ENCODE measurements around the gene AMZ2.
A peak's percentile ranks its signal among the peaks of the same experiment; 100 is the strongest.
"Not testable (repeated sequence)": the region's sequence is repeated elsewhere in the genome, so short reads cannot be mapped to it uniquely, and the experiment has no call there.

Gene AMZ2

GRCh38 chr17:68253426-68253825 lies 5.6 kb downstream of the AMZ2 start:
- peak; percentile 43 to 63 for DNase-seq

- no peak for DNase-seq
Measured at GRCh38 chr17:68255151-68255550, 7.3 kb downstream of the AMZ2 start.

GRCh38 chr17:68255731-68256538 lies 8.1 kb downstream of the AMZ2 start:
- DNase-seq: peak; percentile 34 to 64

- not testable (repeated sequence) for DNase-seq
Measured at GRCh38 chr17:68256701-68257100, 8.9 kb downstream of the AMZ2 start.

GRCh38 chr17:68257934-68258333 lies 10.1 kb downstream of the AMZ2 start:
- no peak for DNase-seq

GRCh38 chr17:68258890-68259647 lies 11.2 kb downstream of the AMZ2 start:
- DNase-seq: peak; percentile 83 to 92

- DNase-seq: not testable (repeated sequence)
Measured at GRCh38 chr17:68259648-68259951, 11.8 kb downstream of the AMZ2 start.

GRCh38 chr17:68260051-68260762 lies 12.4 kb downstream of the AMZ2 start:
- no peak for DNase-seq

GRCh38 chr17:68262467-68262866 lies 14.6 kb downstream of the AMZ2 start:
- DNase-seq: not testable (repeated sequence)

- DNase-seq: peak in 1 of 2 donors; percentile 84
Measured at GRCh38 chr17:68263101-68263681, 15.3 kb downstream of the AMZ2 start.

GRCh38 chr17:68265833-68266232 lies 18.0 kb downstream of the AMZ2 start:
- DNase-seq: not testable (repeated sequence)

- no peak for DNase-seq
Measured at GRCh38 chr17:68273722-68274121, 25.9 kb downstream of the AMZ2 start.

- not testable (repeated sequence) for DNase-seq
Measured at GRCh38 chr17:68276339-68276738, 28.5 kb downstream of the AMZ2 start.

GRCh38 chr17:68277807-68278206 lies 30.0 kb downstream of the AMZ2 start:
- no peak for DNase-seq

GRCh38 chr17:68281965-68282364 lies 34.1 kb downstream of the AMZ2 start:
- DNase-seq: not testable (repeated sequence)

- peak in 1 of 2 donors; percentile 48 for DNase-seq
Measured at GRCh38 chr17:68288375-68288774, 40.5 kb downstream of the AMZ2 start.

GRCh38 chr17:68288804-68289203 lies 41.0 kb downstream of the AMZ2 start:
- peak; percentile 49 to 50 for DNase-seq

GRCh38 chr17:68289473-68289872 lies 41.6 kb downstream of the AMZ2 start:
- DNase-seq: no peak

GRCh38 chr17:68289936-68290267 lies 42.1 kb downstream of the AMZ2 start:
- DNase-seq: no peak

- DNase-seq: peak; percentile 61 to 78
Measured at GRCh38 chr17:68290268-68290954, 42.6 kb downstream of the AMZ2 start.

GRCh38 chr17:68290955-68291835 lies 43.4 kb downstream of the AMZ2 start, which contains the start of the genes ARSG and SLC16A6:
TSS of gene ARSG (plus strand) at chr17:68291495. CDS start at chr17:68307494, 15,999 bp downstream.
TSS of gene SLC16A6 (minus strand) at chr17:68291127. CDS start at chr17:68278320, 12,807 bp downstream.
- DNase-seq: peak; percentile 79 to 86

Data from CD4-positive, alpha-beta T cell treated with Interferon alpha-2 for 1 hour (primary cell).